Measurements from ENCODE around the gene PKIG. TPM values are rescaled to one million over a fixed set of nuclear protein-coding genes. Genes with fewer than 3 reads are reported as not detected.

Gene PKIG
- total RNA-seq, 2 experiments from 2014 or later, result 31.7 to 46.9 TPM

DNA sequence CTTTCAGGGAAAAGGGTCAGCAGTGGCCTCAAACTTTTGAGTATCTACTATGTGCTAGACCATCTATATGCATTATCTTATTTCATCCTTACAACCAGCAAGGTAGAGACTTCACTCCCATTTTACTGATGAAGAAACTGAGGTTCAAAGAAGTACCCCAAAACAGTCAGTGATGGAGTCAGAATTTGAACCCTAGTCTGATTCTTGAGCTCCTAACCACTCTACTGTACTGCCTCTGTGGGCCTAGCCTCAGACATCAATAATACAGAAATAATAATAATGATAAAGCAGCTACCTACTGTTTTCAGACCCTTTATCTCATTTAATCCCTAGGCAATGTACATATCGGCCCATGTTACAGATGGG, 60.8 kb downstream of the PKIG start:
- no peak overlapping the region for H2AFZ ChIP-seq (ENCODE audit: low read length)

DNA sequence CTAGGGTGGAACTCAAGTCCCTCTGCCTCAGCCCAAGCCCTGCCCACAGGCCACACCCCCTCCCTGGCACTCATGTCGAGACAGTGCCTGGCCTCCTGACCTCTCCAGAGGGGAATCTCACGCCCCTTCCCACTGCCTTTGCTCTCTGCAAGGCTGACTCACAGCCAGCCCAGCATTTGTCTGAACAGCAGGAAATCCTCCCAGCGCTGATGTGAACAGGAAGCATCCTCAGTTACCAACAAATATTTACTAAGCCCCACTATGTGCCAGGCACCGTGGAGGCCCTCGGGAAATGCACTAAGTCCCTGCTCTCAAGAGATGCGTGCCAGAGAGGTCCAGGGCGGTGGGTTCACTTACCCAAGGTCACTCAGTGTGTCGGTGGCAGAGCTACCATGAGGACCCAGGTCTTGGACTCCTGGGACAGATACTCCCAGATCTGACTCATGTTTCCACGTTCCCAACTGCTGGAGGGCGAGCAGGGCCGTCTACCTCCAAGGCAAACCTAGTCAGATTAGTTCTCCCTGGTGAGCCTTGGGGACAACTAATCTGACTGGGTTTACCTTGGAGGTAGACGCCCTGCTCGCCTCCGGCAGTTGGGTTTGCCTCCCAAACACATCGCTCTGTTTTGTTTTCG, 61.3 kb downstream of the PKIG start:
- peak overlapping the region; percentile 90 for H3K4me2 ChIP-seq (ENCODE audit: low read length)
- no peak overlapping the region for H2AFZ ChIP-seq (ENCODE audit: low read length)
- peaks cover 80% of the 10 kb centered on the region for H3K4me1 ChIP-seq (ENCODE audit: insufficient read depth, low read length, poor library complexity, severe bottlenecking)
- CTCF ChIA-PET (ENCODE audit: unreplicated experiment), result no interaction called here
- POLR2A ChIA-PET, result interaction anchor here (2.0 to 5.8 kb wide), 3 partner anchors 26 to 57 kb away, joined by 11 to 33 read pairs (median 14); no protein-coding TSS in a partner anchor
- peaks cover 57% of the 10 kb centered on the region for H3K79me2 ChIP-seq (ENCODE audit: insufficient read depth, low read depth, low read length)
- peak overlapping the region; percentile 38 for H3K4me3 ChIP-seq (ENCODE audit: low read depth, low read length, poor library complexity, severe bottlenecking)
- intact Hi-C loops (cut with micrococcal nuclease; ENCODE audit: unreplicated experiment), result no loop called here
- no peaks in the 10 kb centered on the region for H4K20me1 ChIP-seq (ENCODE audit: insufficient read depth, low read length)
- peak; percentile 50 for DNase-seq (ENCODE audit: low spot score)
- no peaks in the 10 kb centered on the region for H3K9me2 ChIP-seq (ENCODE audit: insufficient read depth, low read length)
- H3K9me3 ChIP-seq (ENCODE audit: low read length), result no peaks in the 10 kb centered on the region
- peaks cover 63% of the 10 kb centered on the region for H3K36me3 ChIP-seq (ENCODE audit: insufficient read depth, low read length)
- BruUV-seq (replicated peaks), result no TSS peak
- no peak for TF ChIP-seq EZH2phosphoT487 (IDR thresholded peaks at IDR 0.05; ENCODE audit: borderline replicate concordance, low read depth, low read length)
- TF ChIP-seq, protein P1, sequence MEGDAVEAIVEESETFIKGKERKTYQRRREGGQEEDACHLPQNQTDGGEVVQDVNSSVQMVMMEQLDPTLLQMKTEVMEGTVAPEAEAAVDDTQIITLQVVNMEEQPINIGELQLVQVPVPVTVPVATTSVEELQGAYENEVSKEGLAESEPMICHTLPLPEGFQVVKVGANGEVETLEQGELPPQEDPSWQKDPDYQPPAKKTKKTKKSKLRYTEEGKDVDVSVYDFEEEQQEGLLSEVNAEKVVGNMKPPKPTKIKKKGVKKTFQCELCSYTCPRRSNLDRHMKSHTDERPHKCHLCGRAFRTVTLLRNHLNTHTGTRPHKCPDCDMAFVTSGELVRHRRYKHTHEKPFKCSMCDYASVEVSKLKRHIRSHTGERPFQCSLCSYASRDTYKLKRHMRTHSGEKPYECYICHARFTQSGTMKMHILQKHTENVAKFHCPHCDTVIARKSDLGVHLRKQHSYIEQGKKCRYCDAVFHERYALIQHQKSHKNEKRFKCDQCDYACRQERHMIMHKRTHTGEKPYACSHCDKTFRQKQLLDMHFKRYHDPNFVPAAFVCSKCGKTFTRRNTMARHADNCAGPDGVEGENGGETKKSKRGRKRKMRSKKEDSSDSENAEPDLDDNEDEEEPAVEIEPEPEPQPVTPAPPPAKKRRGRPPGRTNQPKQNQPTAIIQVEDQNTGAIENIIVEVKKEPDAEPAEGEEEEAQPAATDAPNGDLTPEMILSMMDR (conservative IDR thresholded peaks at IDR 0.05; ENCODE audit: low read length), result no peak
- peak overlapping the region; percentile 99 for H3K27ac ChIP-seq (ENCODE audit: low read depth, low read length, poor library complexity, severe bottlenecking)

More for the DNA sequence above, 60.8 kb downstream of the PKIG start:
- H3K27ac ChIP-seq (ENCODE audit: low read depth, low read length, poor library complexity, severe bottlenecking), result peak overlapping the region; percentile 99
- peaks cover 62% of the 10 kb centered on the region for H3K36me3 ChIP-seq (ENCODE audit: insufficient read depth, low read length)
- peak overlapping the region; percentile 38 for H3K4me3 ChIP-seq (ENCODE audit: low read depth, low read length, poor library complexity, severe bottlenecking)
- H4K20me1 ChIP-seq (ENCODE audit: insufficient read depth, low read length), result no peaks in the 10 kb centered on the region
- no peaks in the 10 kb centered on the region for H3K9me3 ChIP-seq (ENCODE audit: low read length)
- peaks cover 74% of the 10 kb centered on the region for H3K4me1 ChIP-seq (ENCODE audit: insufficient read depth, low read length, poor library complexity, severe bottlenecking)
- CTCF ChIA-PET (ENCODE audit: unreplicated experiment), result interaction anchor here (2.0 kb wide), 1 partner anchor 25 kb away, joined by 8 read pairs; no protein-coding TSS in a partner anchor
- peaks cover 51% of the 10 kb centered on the region for H3K79me2 ChIP-seq (ENCODE audit: insufficient read depth, low read depth, low read length)
- DNase-seq (ENCODE audit: low spot score), result no peak
- BruUV-seq (replicated peaks), result no TSS peak
- H3K9me2 ChIP-seq (ENCODE audit: insufficient read depth, low read length), result no peaks in the 10 kb centered on the region
- peak overlapping the region; percentile 90 for H3K4me2 ChIP-seq (ENCODE audit: low read length)
- intact Hi-C loops (cut with micrococcal nuclease; ENCODE audit: unreplicated experiment), result no loop called here
- POLR2A ChIA-PET, result interaction anchor here (0.6 to 5.8 kb wide), 6 partner anchors 25 to 268 kb away, joined by 3 to 33 read pairs (median 4); no protein-coding TSS in a partner anchor
- TF ChIP-seq EZH2phosphoT487 (IDR thresholded peaks at IDR 0.05; ENCODE audit: borderline replicate concordance, low read depth, low read length), result no peak
- TF ChIP-seq, protein P1 (conservative IDR thresholded peaks at IDR 0.05; ENCODE audit: low read length), result no peak

DNA sequence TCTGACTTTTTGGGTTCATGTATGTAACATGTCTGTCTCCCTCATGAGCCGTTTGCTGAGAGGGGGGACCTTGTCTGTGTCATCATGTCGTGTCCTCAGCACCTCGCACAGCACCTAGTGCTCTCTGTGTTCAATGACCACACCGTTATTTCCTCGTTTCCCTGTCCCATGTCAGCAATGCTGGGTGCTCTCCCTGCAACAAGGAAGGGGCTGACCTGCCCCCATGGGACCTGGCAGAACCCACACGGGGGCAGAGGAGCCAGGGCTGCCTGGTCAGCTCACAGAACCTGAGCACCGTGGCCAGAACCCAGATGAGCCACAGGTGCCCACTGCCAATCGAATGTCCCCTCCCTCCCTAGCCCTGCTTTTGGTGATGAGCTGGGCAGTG, 61.8 kb downstream of the PKIG start:
- intact Hi-C loops (cut with micrococcal nuclease; ENCODE audit: unreplicated experiment), result no loop called here

More for the DNA sequence above, 61.8 kb downstream of the PKIG start:
- no TSS peak for BruUV-seq (replicated peaks)
- no peak for TF ChIP-seq EZH2phosphoT487 (IDR thresholded peaks at IDR 0.05; ENCODE audit: borderline replicate concordance, low read depth, low read length)
- TF ChIP-seq, protein P1 (conservative IDR thresholded peaks at IDR 0.05; ENCODE audit: low read length), result no peak
- peak overlapping the region; percentile 99 for H3K27ac ChIP-seq (ENCODE audit: low read depth, low read length, poor library complexity, severe bottlenecking)
- peak overlapping the region; percentile 90 for H3K4me2 ChIP-seq (ENCODE audit: low read length)
- H3K9me2 ChIP-seq (ENCODE audit: insufficient read depth, low read length), result no peaks in the 10 kb centered on the region
- no peaks in the 10 kb centered on the region for H4K20me1 ChIP-seq (ENCODE audit: insufficient read depth, low read length)
- POLR2A ChIA-PET, result interaction anchor here (0.6 to 5.8 kb wide), 6 partner anchors 8 to 61 kb away, joined by 3 to 33 read pairs (median 9); no protein-coding TSS in a partner anchor
- peaks cover 85% of the 10 kb centered on the region for H3K4me1 ChIP-seq (ENCODE audit: insufficient read depth, low read length, poor library complexity, severe bottlenecking)
- H2AFZ ChIP-seq (ENCODE audit: low read length), result no peak overlapping the region
- CTCF ChIA-PET (ENCODE audit: unreplicated experiment), result interaction anchor here (0.6 kb wide), 1 partner anchor 34 kb away, joined by 4 read pairs; no protein-coding TSS in a partner anchor
- H3K9me3 ChIP-seq (ENCODE audit: low read length), result no peaks in the 10 kb centered on the region
- peaks cover 62% of the 10 kb centered on the region for H3K79me2 ChIP-seq (ENCODE audit: insufficient read depth, low read depth, low read length)
- H3K36me3 ChIP-seq (ENCODE audit: insufficient read depth, low read length), result peaks cover 63% of the 10 kb centered on the region
- H3K4me3 ChIP-seq (ENCODE audit: low read depth, low read length, poor library complexity, severe bottlenecking), result peak overlapping the region; percentile 4
- DNase-seq (ENCODE audit: low spot score), result no peak

All from OCI-LY7 (cell line).